SU-DHL-6 (cell line): ENCODE results near the gene PHTF1.

ENCODE experiments used
- H2AFZ ChIP-seq: fragments of 200-600 bp; sonication (generic); 2 replicates; pipeline ENCODE4 v1.6.1; 2014; ENCODE audit warnings: low read depth, mild to moderate bottlenecking, moderate library complexity, mixed read lengths, antibody characterized with exemption, low read length; ENCODE audit not compliant: severe bottlenecking
- H3F3A ChIP-seq: fragments of 200-600 bp; shearing (Covaris generic); 2 replicates; pipeline ENCODE4 v1.6.0; 2016; ENCODE audit warnings: antibody characterized with exemption, mild to moderate bottlenecking; ENCODE audit not compliant: insufficient read depth
- H3K27ac ChIP-seq: fragments of 200-600 bp; sonication (generic); 2 replicates; pipeline ENCODE4 v1.5.1; 2016; ENCODE audit warnings: low read depth, mild to moderate bottlenecking, low read length, moderate library complexity, mixed read lengths
- H3K27me3 ChIP-seq: fragments of 200-600 bp; sonication (generic), shearing (Covaris generic); 2 replicates; pipeline ENCODE4 v1.6.0; 2014; ENCODE audit warnings: mild to moderate bottlenecking, low read length
- H3K36me3 ChIP-seq: fragments of 200-600 bp; sonication (generic); 2 replicates; pipeline ENCODE4 v1.6.1; 2014; ENCODE audit warnings: mild to moderate bottlenecking, low read length, mixed read lengths
- H3K4me2 ChIP-seq: fragments of 300-600, 200-600 bp; shearing (Covaris generic), sonication (generic); 2 replicates; pipeline ENCODE4 v1.6.0; 2014; ENCODE audit warnings: low read length, low read depth, mild to moderate bottlenecking; ENCODE audit not compliant: poor library complexity, severe bottlenecking
- H3K4me3 ChIP-seq: fragments of 200-600 bp; sonication (generic); 2 replicates; pipeline ENCODE4 v1.5.1; 2014; ENCODE audit warnings: antibody characterized with exemption, low read length, mild to moderate bottlenecking, mixed read lengths; ENCODE audit not compliant: insufficient read depth, poor library complexity, severe bottlenecking
- H3K79me2 ChIP-seq: fragments of 200-600 bp; sonication (generic); 2 replicates; pipeline ENCODE4 v1.6.1; 2014; ENCODE audit warnings: mild to moderate bottlenecking, low read length, moderate library complexity; ENCODE audit not compliant: insufficient read depth
- H3K9ac ChIP-seq: fragments of 200-600 bp; sonication (generic); 2 replicates; pipeline ENCODE4 v1.7.0; 2014; ENCODE audit warnings: mild to moderate bottlenecking, low read length
- H3K9me2 ChIP-seq: fragments of 200-600 bp; sonication (generic); replicated peaks from 2 replicates; pipeline ENCODE4 v1.6.1; 2014; ENCODE audit warnings: low read length; ENCODE audit not compliant: insufficient read depth
- H3K9me3 ChIP-seq: fragments of 200-600 bp; sonication (generic); 2 replicates; pipeline ENCODE4 v1.6.1; 2014; ENCODE audit warnings: low read length, mixed read lengths; ENCODE audit not compliant: insufficient read depth
- H4K20me1 ChIP-seq: fragments of 200-600 bp; sonication (generic); 2 replicates; pipeline ENCODE4 v1.6.1; 2014; ENCODE audit warnings: low read depth, mild to moderate bottlenecking, antibody characterized with exemption, low read length, moderate library complexity, mixed read lengths
- CTCF ChIP-seq: fragments of 200-600 bp; sonication (generic); IDR thresholded peaks from one replicate; pipeline ENCODE4 v1.5.1; 2017; ENCODE audit warnings: antibody characterized with exemption, mild to moderate bottlenecking, low read length, moderate library complexity; ENCODE audit not compliant: insufficient read depth, poor library complexity, severe bottlenecking
- EZH2phosphoT487 ChIP-seq: fragments of 200-600 bp; sonication (generic), shearing (Covaris generic); conservative IDR thresholded peaks from 2 replicates; pipeline ENCODE4 v1.6.1; 2018; ENCODE audit warnings: mild to moderate bottlenecking, antibody characterized with exemption, low read length, moderate library complexity, mixed read lengths

Gene PHTF1

GRCh38 chr1:113657126-113657525, 102.2 kb downstream of the PHTF1 start:
- no peaks in the 10 kb centered on the region for H3K9me2 ChIP-seq
- no peaks in the 10 kb centered on the region for H4K20me1 ChIP-seq
- H3K79me2 ChIP-seq = no peaks in the 10 kb centered on the region
- no peak overlapping the region for H3K4me2 ChIP-seq
- no peak overlapping the region for H3K9ac ChIP-seq
- H3K4me3 ChIP-seq = no peak overlapping the region
- TF ChIP-seq EZH2phosphoT487 (no peak), CTCF (no peak)
- no peaks in the 10 kb centered on the region for H3F3A ChIP-seq
- no peaks in the 10 kb centered on the region for H3K9me3 ChIP-seq
- no peaks in the 10 kb centered on the region for H3K27me3 ChIP-seq
- H3K27ac ChIP-seq = no peak overlapping the region
- H2AFZ ChIP-seq = no peak overlapping the region
- H3K36me3 ChIP-seq = no peaks in the 10 kb centered on the region

GRCh38 chr1:113654883-113655282, 104.4 kb downstream of the PHTF1 start:
- H3K9me2 ChIP-seq = no peaks in the 10 kb centered on the region
- no peaks in the 10 kb centered on the region for H3K9me3 ChIP-seq
- H4K20me1 ChIP-seq = no peaks in the 10 kb centered on the region
- H3F3A ChIP-seq = no peaks in the 10 kb centered on the region
- H3K4me2 ChIP-seq = no peak overlapping the region
- H3K79me2 ChIP-seq = no peaks in the 10 kb centered on the region
- no peaks in the 10 kb centered on the region for H3K27me3 ChIP-seq
- no peak overlapping the region for H2AFZ ChIP-seq
- H3K27ac ChIP-seq = no peak overlapping the region
- no peak overlapping the region for H3K4me3 ChIP-seq
- H3K9ac ChIP-seq = no peak overlapping the region
- TF ChIP-seq EZH2phosphoT487 (no peak), CTCF (no peak)
- no peaks in the 10 kb centered on the region for H3K36me3 ChIP-seq

- Histone ChIP-seq H2AFZ (no peak overlapping the region), H3K4me2 (no peak overlapping the region), H3K9ac (no peak overlapping the region), H3K36me3 (no peaks in the 10 kb centered on the region), H4K20me1 (no peaks in the 10 kb centered on the region), H3K4me3 (no peak overlapping the region), H3K9me3 (no peaks in the 10 kb centered on the region), H3K27me3 (no peaks in the 10 kb centered on the region), H3K9me2 (no peaks in the 10 kb centered on the region), H3K27ac (no peak overlapping the region), H3K79me2 (no peaks in the 10 kb centered on the region), H3F3A (no peaks in the 10 kb centered on the region)
- TF ChIP-seq CTCF = no peak
- no peak for TF ChIP-seq EZH2phosphoT487
These were observed 105.5 kb downstream of the PHTF1 start for GRCh38 chr1:113653741-113654140.
